IMR-90 (cell line): Measurements from ENCODE around the gene CYB561D1.

Experiments used
- BHLHE40 ChIP-seq: fragments of 150-350 bp; IDR thresholded peaks from 2 replicates; pipeline ENCODE4 v1.6.1; 2016; ENCODE audit warnings: mild to moderate bottlenecking, low read depth, low read length
- CEBPB ChIP-seq: IDR thresholded peaks from 2 replicates; pipeline ENCODE4 v1.6.1; 2012; ENCODE audit warnings: low read depth, low read length, improper control_type of control experiment
- CHD1 ChIP-seq: IDR thresholded peaks from 2 replicates; pipeline ENCODE4 v1.6.1; 2012; ENCODE audit warnings: low read depth, low read length, improper control_type of control experiment
- FOS ChIP-seq: fragments of 150-350 bp; IDR thresholded peaks from 2 replicates; pipeline ENCODE4 v1.6.1; 2016; ENCODE audit warnings: low read depth, low read length
- MAFK ChIP-seq: IDR thresholded peaks from 2 replicates; pipeline ENCODE4 v1.6.1; 2012; ENCODE audit warnings: low read depth, low read length, improper control_type of control experiment
- MXI1 ChIP-seq: IDR thresholded peaks from 2 replicates; pipeline ENCODE4 v1.6.1; 2012; ENCODE audit warnings: low read depth, mild to moderate bottlenecking, low read length, moderate library complexity, borderline replicate concordance
- POLR2A ChIP-seq: IDR thresholded peaks from 2 replicates; pipeline ENCODE4 v1.6.1; 2012; ENCODE audit warnings: mild to moderate bottlenecking, low read depth, low read length
- RAD21 ChIP-seq: IDR thresholded peaks from 2 replicates; pipeline ENCODE4 v1.6.1; 2012; ENCODE audit warnings: low read length, improper control_type of control experiment
- RCOR1 ChIP-seq: IDR thresholded peaks from 2 replicates; pipeline ENCODE4 v1.6.1; 2012; ENCODE audit warnings: mild to moderate bottlenecking, low read length, improper control_type of control experiment; ENCODE audit not compliant: insufficient replicate concordance
- RFX5 ChIP-seq: IDR thresholded peaks from 2 replicates; pipeline ENCODE4 v1.8.0; 2012; ENCODE audit warnings: low read depth, mild to moderate bottlenecking, low read length, moderate library complexity
- SMC3 ChIP-seq: fragments of 150-350 bp; IDR thresholded peaks from 2 replicates; pipeline ENCODE4 v1.6.1; 2016; ENCODE audit warnings: low read depth, mild to moderate bottlenecking, antibody characterized with exemption, low read length, moderate library complexity
- TF ChIP-seq, protein P1 (sequence below): conservative IDR thresholded peaks from 2 replicates; pipeline ENCODE4 v1.5.1; 2012; ENCODE audit warnings: mild to moderate bottlenecking, low read depth, low read length, improper control_type of control experiment
- TF ChIP-seq, protein P2 (sequence below): fragments of 150-350 bp; IDR thresholded peaks from 2 replicates; pipeline ENCODE4 v1.6.1; 2017; ENCODE audit warnings: mild to moderate bottlenecking, antibody characterized with exemption, low read length, low read depth
- TF ChIP-seq, protein P3 (sequence below): fragments of 150-350 bp; IDR thresholded peaks from 2 replicates; pipeline ENCODE4 v1.6.1; 2016; ENCODE audit warnings: low read depth, mild to moderate bottlenecking, low read length, moderate library complexity, borderline replicate concordance

DNA sequence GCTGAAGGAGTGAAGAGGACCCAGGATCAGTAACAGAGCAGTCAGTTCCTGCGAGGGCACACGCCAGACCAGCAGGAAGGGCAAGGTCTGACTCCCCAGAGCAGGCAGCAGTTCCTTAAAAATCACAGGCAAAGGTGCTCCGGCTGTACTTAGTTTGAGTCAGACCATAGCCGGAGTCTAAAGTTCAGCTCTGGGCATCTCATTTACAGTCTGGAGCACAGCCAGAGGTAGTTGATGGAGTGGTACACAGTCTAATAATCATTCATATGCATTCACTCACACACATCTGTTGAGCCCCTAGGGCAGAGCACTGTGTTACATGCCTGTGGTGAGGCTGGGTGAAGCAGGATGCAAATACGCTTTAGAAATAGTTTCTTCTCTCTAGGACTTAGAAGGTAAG lies 23.0 kb downstream of the CYB561D1 start:
- no peak for TF ChIP-seq RAD21
- TF ChIP-seq, protein P1, sequence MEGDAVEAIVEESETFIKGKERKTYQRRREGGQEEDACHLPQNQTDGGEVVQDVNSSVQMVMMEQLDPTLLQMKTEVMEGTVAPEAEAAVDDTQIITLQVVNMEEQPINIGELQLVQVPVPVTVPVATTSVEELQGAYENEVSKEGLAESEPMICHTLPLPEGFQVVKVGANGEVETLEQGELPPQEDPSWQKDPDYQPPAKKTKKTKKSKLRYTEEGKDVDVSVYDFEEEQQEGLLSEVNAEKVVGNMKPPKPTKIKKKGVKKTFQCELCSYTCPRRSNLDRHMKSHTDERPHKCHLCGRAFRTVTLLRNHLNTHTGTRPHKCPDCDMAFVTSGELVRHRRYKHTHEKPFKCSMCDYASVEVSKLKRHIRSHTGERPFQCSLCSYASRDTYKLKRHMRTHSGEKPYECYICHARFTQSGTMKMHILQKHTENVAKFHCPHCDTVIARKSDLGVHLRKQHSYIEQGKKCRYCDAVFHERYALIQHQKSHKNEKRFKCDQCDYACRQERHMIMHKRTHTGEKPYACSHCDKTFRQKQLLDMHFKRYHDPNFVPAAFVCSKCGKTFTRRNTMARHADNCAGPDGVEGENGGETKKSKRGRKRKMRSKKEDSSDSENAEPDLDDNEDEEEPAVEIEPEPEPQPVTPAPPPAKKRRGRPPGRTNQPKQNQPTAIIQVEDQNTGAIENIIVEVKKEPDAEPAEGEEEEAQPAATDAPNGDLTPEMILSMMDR, result no peak
- no peak for TF ChIP-seq RFX5
- no peak for TF ChIP-seq MXI1
- TF ChIP-seq POLR2A, result no peak
- no peak for TF ChIP-seq FOS
- TF ChIP-seq RCOR1, result no peak
- TF ChIP-seq, protein P2, sequence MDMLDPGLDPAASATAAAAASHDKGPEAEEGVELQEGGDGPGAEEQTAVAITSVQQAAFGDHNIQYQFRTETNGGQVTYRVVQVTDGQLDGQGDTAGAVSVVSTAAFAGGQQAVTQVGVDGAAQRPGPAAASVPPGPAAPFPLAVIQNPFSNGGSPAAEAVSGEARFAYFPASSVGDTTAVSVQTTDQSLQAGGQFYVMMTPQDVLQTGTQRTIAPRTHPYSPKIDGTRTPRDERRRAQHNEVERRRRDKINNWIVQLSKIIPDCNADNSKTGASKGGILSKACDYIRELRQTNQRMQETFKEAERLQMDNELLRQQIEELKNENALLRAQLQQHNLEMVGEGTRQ, result no peak
- no peak for TF ChIP-seq MAFK
- TF ChIP-seq CEBPB, result no peak
- TF ChIP-seq, protein P3, sequence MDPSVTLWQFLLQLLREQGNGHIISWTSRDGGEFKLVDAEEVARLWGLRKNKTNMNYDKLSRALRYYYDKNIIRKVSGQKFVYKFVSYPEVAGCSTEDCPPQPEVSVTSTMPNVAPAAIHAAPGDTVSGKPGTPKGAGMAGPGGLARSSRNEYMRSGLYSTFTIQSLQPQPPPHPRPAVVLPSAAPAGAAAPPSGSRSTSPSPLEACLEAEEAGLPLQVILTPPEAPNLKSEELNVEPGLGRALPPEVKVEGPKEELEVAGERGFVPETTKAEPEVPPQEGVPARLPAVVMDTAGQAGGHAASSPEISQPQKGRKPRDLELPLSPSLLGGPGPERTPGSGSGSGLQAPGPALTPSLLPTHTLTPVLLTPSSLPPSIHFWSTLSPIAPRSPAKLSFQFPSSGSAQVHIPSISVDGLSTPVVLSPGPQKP, result no peak
- no peak for TF ChIP-seq BHLHE40
- TF ChIP-seq SMC3, result no peak
- TF ChIP-seq CHD1, result no peak
